A204.1 (cell line): Measurements from ENCODE around the gene POU6F1.
"Not testable (repeated sequence)": the region's sequence is repeated elsewhere in the genome, so short reads cannot be mapped to it uniquely, and the experiment has no call there.

Experiments
- FAIRE-seq: peaks from 2 replicates; lab custom pipeline; 2012; peaks lifted over from hg19 to GRCh38; lab: Jason Lieb, UNC

The POU6F1 gene

DNA sequence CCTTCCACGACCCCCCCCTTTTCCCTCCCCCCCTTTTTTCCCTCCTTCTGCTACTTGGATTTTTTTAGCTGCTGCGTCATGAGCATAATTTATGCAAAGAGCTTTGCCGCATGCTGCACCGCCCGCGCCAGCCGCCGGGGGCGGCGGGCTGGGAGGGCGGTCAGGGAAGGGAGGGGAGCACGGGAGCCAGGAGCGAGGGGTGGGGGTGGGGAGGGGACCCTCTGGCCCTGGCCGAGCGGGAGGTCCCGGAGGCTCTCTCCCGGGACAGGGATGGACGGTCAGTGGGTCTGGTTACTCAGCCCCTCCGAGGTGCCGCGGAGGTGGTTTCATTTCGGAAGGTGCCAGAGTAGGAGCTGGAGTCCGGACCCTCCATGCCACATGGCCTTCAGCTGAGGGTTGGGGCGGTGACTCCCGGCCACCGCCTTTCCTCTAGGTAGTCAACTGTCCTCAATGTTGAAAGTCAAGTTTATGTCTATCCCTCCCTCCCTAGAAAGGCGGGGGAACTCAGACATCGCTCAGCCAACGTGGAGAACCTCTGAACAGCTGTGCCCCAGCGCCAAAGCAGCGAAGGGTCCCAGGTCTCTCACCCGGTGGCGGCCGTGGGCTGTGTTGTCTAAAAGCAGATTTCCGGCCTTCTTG is at the start of gene POU6F1:
POU6F1 (minus strand) TSS at position 95 of the 639 bp plus-strand sequence. CDS start 11,226 bp downstream, outside the sequence.
- FAIRE-seq: no peak

DNA sequence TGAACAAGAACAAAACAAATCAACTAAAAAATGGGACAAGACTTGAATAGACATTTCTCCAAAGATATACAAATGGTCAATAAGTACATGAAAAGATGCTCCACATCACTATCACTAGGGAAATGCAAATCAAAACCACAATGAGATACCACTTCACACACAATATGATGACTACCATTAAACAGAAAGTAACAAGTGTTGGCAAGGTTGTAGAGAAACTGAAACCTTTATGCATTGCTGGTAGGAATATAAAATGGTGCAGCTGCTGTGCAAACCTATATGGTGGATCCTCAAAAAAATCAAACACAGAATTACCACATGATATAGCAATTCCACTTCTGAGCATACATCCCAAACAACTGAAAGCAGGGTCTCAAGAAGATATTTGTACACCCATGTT is 47.2 kb upstream of the POU6F1 start:
- no peak for FAIRE-seq

DNA sequence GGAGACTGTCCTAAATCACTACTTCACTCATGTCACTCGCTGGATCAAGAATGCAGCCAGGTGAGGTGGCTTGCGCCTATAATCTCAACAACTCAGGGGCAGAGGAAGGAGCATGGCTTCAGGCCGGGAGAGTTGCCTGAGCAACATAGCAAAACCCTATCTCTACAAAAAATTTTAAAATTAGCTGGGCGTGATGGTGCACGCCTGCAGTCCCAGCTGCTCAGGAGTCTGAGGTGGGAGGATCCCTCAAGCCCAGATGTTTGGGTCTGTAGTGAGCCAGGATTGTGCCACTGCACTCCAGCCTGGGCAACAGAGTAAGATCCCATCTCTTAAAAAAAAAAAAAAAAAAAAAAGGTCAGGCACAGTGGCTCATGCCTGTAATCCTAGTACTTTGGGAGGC is 46.4 kb upstream of the POU6F1 start:
- no peak for FAIRE-seq

DNA sequence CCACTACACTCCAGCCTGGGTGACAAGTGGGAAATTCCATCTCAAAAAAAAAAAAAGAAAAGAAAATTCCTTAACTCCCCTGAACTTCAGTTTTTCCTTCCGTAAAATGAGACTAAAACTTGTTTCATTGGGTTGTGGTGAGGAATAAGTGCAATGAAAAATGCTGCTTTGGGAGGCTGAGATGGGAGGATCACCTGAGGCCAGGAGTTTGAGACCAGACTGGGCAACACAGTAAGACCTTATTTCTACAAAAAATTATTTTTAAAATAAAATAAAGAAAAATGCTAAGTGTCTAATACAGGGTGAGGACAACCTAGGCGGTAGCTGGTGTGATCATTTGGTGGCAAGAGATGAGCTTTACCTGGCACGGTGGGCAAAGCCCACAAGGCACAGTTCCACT is 45.5 kb upstream of the POU6F1 start:
- FAIRE-seq: no peak

- FAIRE-seq: no peak
Measured at GRCh38 chr12:51262758-51263177, 44.9 kb upstream of the POU6F1 start.

- FAIRE-seq: not testable (repeated sequence)
Measured at GRCh38 chr12:51259600-51259999, 41.7 kb upstream of the POU6F1 start.

DNA sequence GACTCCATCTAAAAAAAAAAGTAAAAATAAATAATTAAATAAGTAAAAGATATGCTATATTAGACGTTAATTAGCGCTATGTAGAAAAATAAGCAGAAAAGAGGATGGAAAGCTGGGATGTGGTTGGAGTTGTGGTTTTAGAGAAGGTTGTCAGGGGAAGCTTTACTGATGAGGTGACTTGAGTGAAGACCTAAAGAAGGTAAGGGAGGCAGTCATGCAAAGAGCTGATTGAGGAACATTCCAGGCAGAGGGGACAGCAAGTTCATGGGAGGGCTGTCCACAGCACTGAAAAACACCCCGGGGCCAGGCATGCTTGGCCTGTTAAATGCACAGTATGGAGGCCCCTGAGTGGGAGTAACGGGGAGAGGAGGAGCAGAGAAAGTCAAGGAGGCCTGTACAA is 36.7 kb upstream of the POU6F1 start:
- no peak for FAIRE-seq

DNA sequence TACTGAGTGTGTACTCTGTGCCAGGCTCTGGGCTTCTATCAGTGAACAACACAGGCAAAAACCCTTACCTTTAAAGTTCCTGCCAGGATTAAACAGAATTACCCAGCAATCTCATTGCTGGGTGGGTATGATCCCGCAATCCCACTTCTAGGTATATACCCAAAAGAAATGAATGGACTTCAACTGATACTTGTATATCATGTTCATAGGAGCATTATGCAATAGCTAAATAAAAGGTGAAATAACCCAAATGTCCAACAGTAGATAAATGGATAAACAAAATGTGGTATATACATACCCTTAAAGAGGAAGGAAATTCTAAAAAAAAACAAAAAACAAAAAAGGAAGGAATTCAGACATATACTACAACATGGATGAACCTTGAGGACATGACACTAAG is 35.4 kb upstream of the POU6F1 start:
- FAIRE-seq: no peak

- FAIRE-seq: no peak
Measured at GRCh38 chr12:51247523-51248206, 29.8 kb upstream of the POU6F1 start.

DNA sequence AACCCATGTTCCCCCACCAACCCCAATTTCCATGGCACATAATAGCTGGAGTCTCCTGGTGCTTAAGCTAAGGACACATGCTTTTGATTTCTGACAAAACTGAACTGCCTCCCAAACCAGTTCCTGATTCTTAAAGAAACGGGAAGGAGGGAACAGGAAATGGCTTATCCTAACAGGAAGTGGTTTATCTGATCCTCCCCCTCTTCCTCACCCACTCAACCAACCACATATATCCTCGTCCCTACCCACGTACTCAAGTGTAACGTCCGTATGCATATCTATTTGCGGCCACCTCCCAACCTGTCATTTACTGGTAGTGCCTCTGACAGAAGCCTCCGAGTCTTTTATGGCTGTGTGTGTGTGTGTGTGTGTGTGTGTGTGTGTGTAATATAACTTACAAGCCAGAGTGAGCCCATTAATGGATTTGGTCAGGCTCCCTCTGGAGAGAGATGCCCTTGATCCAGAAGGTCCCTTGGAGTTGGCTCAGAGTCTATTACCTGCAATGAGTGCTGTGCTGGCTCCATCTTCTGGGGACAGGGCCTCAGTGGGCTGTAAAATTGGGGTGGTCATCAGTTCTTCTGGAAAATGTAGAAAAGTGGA is 28.5 kb upstream of the POU6F1 start:
- no peak for FAIRE-seq

GRCh38 chr12:51245476-51246253 is 27.8 kb upstream of the POU6F1 start:
- no peak for FAIRE-seq

DNA sequence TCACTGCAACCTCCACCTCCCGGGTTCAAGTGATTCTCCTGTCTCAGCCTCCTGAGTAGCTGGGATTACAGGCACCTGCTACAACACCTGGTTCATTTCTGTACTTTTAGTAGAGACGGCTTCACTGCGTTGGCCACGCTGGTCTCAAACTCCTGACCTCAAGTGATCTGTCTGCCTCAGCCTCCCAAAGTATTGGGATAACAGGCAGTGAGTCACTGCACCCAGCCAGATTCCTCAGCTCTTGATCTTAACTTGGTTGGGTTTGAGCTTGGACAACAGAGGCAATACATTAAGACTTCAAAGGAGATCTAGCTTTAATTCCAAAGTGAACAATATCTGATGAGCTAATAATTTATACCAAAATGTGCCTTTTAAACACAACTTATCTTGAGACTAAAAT is 26.4 kb upstream of the POU6F1 start:
- no peak for FAIRE-seq

GRCh38 chr12:51242876-51243275 is 25.0 kb upstream of the POU6F1 start:
- FAIRE-seq: no peak

DNA sequence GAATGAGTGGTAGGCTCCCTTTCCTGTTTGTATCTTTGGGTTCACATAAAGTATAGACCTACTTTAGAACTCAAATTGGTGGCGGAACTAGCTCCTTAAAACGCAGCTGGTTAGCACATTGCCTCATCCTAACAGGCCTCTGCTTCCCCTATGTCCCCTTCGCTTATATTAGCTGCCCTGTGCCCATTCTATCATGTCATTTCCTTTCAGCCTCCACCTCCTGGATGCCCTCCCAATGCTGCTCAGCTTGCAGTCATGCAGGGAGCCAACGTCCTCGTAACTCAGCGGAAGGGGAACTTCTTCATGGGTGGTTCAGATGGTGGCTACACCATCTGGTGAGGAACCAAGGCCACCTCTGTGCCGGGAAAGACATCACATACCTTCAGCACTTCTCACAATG is 24.3 kb upstream of the POU6F1 start:
- FAIRE-seq: no peak

GRCh38 chr12:51240971-51241370 is 23.1 kb upstream of the POU6F1 start:
- FAIRE-seq: no peak

DNA sequence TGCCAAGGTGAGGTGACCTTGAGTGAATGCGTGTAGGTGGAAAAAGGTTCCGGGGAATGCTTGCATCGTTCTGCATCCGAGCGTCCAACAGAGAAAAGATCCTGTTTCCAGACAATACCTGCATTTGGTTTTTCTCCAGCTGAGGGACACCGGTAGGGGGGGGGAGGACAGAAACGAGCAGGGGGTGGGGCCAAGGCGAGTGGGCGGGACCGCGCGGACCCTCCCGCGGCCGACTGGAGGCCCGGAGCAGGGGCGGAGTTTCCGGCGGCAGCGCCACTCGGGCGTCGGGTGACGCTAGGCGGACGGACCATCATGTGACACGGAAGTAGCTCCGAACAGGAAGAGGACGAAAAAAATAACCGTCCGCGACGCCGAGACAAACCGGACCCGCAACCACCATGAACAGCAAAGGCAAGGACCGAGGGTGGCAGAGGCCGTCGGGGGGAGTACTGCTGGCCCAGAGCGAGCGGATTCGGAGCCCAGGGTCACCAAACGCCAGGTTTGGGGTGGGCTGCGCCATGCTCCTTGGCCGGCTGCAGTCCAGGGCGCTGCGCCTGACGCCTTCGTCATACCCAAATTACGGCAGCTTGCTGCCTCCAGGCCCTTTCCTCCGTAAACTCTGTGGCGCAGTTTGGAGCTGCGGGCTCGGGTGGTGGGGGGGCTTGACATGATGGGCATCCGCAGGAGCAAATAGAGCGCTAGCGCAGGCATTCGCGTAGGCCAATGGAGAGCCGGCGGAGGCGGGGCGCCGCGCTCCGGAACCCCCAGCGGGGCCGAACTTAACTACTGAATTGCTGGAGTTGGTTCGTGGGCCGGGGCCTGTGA is 20.9 kb upstream of the POU6F1 start, which contains the start of gene DAZAP2:
DAZAP2 (plus strand) TSS at position 317 of the 825 bp plus-strand sequence; CDS start at position 399, 82 bp downstream.
- FAIRE-seq: no peak

DNA sequence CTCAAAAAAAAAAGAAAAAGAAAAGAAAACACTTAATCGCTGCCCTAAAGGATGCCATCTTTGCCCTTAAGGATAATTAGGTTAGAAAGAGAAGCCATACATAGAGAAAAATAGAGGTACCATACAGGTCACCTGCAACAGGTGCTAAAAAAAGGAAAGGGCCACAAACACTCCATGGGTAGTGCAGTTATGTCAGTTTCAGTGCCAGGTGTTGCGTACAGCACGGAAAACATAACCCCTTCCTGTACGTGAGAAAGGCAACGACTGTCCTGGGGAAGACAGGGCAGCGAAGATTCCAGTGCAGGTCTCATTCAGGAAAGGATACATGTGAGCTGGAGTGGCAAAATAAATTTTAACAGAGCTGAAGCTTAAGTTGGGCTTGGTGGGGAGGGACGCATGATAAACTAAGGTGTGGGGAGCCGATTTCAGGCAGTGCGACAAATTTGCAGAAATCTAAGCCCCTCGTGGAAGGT is 20.2 kb upstream of the POU6F1 start:
- no peak for FAIRE-seq

- no peak for FAIRE-seq
Measured at GRCh38 chr12:51234530-51234929, 16.7 kb upstream of the POU6F1 start.

GRCh38 chr12:51232642-51233041 is 14.8 kb upstream of the POU6F1 start:
- no peak for FAIRE-seq

DNA sequence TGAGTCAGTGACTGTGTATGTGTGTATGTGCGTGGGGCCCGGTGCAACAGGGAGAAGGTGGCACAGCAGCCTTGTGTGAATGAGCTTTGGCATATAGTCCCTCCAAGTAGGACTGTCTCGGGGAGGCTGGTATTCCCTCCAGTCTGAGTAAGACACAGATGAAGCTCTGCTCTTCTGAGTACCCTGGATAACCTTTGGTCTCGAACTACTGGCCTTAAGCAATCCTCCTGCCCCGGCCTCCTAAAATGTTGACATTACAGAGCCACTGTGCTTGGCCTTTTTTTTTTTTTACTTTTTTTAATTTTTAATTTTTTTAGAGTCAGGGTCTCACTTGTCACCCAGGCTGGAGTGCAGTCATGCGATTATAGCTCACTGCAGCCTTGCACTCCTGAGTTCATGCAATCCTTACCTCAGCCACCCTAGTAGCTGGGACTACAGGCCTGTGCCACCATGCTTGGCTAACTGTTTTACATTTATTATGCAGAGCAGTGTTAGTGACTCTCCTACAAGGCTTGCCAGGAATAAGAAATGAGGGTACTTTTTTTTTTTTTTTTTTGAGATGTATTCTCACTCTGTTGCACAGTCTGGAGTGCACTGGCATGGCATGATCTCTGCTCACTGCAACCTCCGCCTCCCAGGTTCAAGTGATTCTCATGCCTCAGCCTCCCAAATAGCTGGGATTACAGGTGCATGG is 11.4 kb upstream of the POU6F1 start:
- FAIRE-seq: no peak

DNA sequence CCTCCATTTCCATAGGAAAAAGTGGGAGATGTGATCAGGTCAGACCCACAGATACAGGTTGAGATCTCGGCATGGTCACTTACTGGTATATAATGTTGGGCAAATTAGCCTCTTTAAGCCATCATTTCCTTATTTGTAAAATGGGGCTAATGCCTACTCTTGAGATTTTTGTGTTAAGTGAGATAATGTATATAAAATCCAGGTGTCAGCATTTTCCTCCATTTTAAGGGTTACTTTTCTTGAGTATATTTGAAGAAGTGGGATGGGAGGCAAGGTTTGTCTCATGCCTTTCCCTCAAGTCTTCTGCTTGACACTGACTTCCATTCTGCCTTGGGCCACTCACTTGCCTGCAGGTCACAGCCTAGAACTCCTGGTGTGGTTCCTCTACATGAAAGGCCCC is 10.1 kb upstream of the POU6F1 start:
- no peak for FAIRE-seq
